K562 (cell line): ENCODE data around the gene ATAD5. TPM values are rescaled to one million over a fixed set of nuclear protein-coding genes. Genes with fewer than 3 reads are reported as not detected.

Experiments
- AFF4 ChIP-seq: sonication (generic); formaldehyde crosslinking; IDR thresholded peaks from 2 replicates; pipeline ENCODE4 v1.8.0; 2023; ENCODE audit warnings: mild to moderate bottlenecking, missing genetic modification reagents
- DACH1 ChIP-seq: fragments of 450-650 bp; IDR thresholded peaks from 2 replicates; pipeline ENCODE4 v1.6.1; 2018; ENCODE audit not compliant: partially characterized antibody
- HDAC6 ChIP-seq: IDR thresholded peaks from 2 replicates; pipeline ENCODE4 v1.6.1; 2012; ENCODE audit warnings: low read depth, mild to moderate bottlenecking, control low read depth, inconsistent platforms, low read length, moderate library complexity
- MGA ChIP-seq: fragments of 450-650 bp; IDR thresholded peaks from 2 replicates; pipeline ENCODE4 v1.6.1; 2016; ENCODE audit warnings: mild to moderate bottlenecking, moderate library complexity
- ZNF282 ChIP-seq: sonication (generic); formaldehyde crosslinking; IDR thresholded peaks from 2 replicates; pipeline ENCODE4 v1.8.1; 2023; ENCODE audit warnings: missing genetic modification reagents
- polyA plus RNA-seq, 8 experiments: library from polyadenylated mRNA; depleted of rRNA in 4 of 8; stranded (reverse) in 5 of 8; unstranded in 3 of 8; fragments of >200 nt; fragmentation: Nextera tagmentation in 2 of 8; fragmentation: Illumina TruSeq in 1 of 8; extraction: Ambion mirVana in 2 of 8; extraction: Trizol in 1 of 8; gene quantifications; 2 replicates each; pipeline versions ENCODE4 v1.2.1 to v1.2.3, GENCODE V29; 2011 to 2014; ENCODE audit warnings: inconsistent platforms in 1 of 8, missing spikeins in 1 of 8
- total RNA-seq, 7 experiments: library from RNA; depleted of rRNA in 6 of 7; stranded (reverse); fragments of >200 nt in 6 of 7; fragmentation: Illumina TruSeq in 2 of 7; extraction: Trizol in 2 of 7; gene quantifications; 2 replicates each; pipeline versions ENCODE4 v1.2.1 to v1.2.3, GENCODE V29; 2011 to 2021; ENCODE audit warnings: low replicate concordance in 1 of 7

ATAD5 gene
- total and polyA plus RNA-seq, 9 of the 15 experiments (the other 6 are each of a cell fraction or from before 2014, with no cell fraction given) = 4.6 to 25.6 (median 19.5) TPM

GRCh38 chr17:30824356-30825145, 7.2 kb upstream of the ATAD5 start, which contains the start of gene CRLF3 (continued):
- TF ChIP-seq MGA = peak; percentile 87
- no peak for TF ChIP-seq HDAC6
- no peak for TF ChIP-seq DACH1
- no peak for TF ChIP-seq ZNF282 (CRISPR knock-in tag)
- no peak for TF ChIP-seq AFF4
